ENCODE measurements around the gene LRRFIP1.

The LRRFIP1 gene

DNA sequence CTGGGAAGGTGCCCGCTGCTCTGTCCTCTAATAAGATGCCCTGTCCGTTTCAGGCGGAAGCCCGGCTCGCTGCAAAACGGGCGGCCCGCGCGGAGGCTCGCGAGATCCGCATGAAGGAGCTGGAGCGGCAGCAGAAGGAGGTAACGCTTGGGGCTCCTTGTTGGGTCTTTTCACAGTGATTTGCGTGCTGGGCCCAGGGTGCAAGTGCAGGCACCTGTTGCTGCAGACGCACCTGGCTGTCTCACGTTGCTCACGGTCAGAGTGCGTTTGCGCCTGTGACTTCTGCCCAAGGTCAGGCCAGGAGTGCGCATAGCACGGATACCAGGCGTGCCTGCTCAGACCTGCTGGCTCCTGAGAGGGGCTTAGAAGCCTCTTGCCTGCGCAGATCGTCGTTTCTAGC is 81.1 kb downstream of the LRRFIP1 start:
- DNase-seq: no peak

DNA sequence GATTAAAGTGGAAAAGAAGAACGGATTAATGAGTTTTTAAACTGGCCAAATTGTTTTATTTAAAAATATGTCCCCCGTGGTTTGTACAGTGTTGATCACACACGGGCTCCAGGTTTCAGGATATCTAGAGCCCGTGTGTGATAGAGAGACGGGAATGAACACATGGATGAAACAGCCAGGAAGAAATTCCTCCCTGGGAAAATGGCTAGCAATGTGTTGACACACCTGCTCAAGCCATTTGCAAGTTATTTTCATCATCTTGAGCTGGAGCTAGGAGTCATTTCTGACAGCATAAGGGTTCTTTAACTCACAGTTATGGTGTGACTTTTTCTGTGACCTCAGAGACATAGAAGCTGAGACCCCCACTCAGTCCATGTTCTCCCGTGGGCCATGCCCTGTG is 81.6 kb downstream of the LRRFIP1 start:
- DNase-seq: no peak

DNA sequence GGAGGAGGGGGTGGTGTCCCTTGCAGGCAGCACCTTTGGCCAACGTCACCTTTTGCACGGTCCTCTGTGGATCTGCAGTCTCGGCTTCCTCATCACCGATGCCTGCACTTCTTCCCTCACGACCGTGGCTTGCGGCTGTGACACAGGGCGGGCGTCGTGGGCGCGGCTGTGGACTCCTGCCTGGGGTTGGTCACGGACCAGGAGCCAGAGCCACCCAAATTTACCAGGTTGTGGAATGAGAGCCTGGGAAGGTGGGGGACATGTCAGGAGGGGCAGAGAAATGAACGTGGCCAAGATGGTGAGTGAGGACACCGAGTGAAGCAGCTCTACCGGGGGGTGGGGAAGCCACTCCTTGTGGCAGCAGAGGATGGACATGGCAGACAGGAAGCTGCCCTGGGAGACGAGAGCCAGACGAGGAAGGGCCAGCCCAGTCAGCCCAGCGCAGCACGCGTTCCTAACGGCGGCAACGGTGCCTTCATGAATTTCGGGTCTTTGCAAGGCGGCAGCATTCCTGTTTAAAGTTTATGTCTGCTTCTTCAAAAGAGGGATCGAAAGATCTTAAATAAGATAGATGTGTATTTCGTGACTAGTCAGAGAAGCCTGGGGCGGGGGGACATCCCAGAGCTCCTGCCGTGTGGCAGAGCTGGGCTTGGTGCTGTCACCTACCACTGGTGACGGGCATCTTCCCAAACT is 84.2 kb downstream of the LRRFIP1 start:
- DNase-seq: no peak

DNA sequence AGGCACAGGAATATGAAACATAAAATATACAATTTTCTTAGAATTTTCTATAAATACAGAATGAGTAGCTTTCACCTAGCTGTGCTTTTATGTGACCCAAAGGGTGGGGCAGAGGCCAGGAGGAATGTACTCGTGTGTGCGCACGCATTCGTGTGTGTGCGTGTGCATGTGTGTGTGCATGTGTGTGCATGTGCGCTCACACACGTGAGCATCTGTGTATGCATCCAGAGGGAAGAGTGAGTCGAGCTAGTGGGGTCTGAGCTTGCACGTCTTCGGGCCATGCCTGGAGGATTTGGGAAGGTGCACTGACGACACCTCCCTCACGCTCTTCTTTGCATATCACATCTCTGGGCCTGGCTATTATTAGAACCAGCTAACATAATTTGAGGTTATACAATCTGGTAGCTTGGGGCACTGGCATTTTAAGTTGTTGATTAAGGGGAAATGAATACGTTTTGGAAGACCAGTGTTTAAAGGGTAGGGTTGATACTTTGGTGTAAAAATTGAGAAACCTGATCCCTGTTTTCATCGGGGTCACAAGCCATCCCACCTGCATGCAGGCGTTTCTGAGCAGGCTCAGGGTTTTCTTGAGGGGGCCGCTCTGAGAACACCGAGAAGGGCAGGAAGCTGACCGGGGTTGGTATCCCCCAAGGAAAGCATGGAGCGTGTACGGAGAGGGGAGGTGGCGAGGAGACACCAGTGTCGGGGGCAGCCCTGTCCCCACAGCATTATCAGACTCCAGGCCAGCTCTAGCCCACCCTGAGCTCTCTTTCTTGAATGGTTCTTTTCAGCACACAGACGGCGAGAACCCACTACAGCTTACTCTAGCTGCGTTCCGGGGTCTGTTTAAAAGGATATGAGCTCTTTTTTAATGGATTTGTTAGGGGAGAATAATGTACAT is 85.3 kb downstream of the LRRFIP1 start:
- no peak for DNase-seq

DNA sequence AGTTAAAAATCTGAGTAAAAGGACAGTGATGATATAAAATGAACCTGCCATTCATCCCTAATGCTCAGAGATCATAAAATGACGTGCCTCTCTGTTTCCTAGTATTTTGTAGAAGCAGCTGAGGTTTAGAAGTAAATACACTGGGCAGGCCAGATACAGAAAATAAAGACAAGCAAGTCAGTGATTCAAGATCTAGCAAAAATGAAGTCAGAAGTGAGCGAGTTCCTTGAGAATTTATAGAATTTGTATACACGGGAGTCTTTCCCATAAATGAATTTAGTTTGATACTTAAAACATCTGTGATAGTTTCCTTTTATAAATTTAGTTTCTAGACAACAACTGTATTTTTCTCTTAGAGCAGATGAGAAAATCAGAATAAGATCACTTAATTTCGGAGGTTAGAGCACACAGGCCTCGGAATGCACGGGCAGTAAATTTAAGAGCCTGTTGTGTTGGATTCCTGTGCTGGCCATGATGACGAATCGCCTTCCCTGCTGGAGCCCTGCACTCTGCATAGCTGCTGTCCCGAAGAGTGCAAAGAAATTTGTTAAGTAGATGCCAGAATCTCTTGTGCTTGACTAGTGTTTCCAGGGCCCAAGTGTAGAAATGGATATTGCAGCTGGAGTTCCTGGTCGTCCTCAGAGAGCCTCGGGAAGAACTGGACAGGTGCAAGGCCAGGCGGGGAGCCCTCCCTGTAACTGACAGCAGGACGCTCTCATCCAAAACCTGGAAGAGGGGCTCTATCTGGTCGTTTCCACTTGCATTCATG is 87.5 kb downstream of the LRRFIP1 start:
- no peak for DNase-seq

DNA sequence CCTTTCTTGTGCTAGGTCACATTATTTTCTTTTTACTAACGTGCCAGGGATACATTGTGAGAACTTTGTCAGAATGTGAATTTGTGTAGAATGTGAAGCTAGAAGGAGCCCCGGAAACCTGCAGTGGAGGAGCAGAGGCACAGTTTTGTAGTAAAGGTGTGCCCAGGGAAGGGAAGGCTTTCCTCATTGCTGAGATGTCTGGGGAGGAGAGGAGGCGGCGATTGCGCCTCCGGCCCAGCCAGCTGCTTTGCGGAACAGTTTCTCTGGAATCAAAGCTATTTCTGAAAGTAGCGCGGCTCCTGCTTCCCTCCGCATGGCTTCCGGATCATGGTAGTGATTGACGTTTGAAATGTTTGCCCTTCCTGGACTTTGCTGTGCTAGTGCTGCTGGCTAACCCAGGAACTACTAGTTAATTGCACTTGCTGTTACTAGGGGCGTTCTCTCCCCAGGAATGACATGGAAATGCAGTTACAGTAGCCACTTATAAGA is 88.1 kb downstream of the LRRFIP1 start:
- DNase-seq: no peak

DNA sequence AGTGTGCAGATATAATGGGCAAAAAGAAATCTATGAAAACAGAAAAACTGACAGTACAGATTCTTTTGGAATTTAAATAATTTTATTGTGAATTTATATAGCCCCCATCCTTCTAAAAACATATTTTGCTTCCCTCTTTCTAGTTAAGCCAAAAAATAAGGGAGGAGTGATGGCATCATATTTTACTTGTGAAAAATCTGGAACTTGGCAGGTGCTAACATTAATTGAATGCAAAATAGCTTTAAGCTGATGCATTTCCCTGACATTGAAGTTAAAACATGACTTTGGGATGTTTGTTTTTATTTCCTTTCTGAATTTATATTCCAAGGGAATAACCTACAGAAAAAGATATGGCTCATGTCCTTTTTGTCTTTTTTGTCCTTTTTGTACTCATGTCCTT is 88.6 kb downstream of the LRRFIP1 start:
- DNase-seq: no peak

DNA sequence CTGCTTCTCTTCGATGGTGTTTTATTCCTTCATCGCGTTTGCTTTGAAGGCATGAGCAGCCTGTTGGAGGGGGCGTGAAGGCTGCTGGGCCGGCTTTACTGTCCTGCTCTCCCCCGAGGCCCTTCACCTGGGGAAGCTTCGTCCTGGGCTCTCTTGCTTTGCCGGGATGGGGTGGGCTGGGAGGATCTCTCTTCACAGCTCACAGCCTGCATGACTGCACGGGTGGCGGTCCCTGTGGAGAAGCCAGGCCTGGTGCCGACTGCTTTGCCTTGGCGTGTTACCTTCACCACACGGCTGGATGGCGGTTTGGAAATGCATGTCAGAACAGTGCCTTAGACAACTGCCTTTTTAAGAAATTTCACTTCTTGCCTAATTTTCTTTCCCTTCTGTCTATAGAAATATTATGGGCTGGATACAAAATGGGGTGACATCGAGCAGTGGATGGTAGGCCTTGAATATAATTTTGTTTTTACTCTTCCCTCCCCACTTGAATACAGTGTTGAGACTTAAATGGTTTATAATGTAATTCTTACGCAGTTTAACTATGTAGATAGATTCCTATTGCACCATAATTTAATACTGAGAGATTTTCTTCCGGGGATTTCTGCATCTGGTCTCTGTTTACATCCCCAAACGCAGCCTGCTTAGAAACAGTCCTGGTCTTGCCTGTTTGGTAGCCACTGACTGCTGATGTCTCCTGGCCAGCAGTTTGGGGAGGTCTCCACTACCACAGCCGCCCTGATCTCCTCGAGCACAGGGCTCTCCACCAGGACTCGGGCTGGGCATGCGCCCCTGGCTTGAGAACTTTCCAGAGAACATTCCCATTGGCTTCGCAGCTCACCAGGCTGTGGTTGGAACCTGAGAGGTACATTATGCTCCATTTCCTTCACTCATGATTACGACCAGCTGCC is 90.2 kb downstream of the LRRFIP1 start:
- no peak for DNase-seq

DNA sequence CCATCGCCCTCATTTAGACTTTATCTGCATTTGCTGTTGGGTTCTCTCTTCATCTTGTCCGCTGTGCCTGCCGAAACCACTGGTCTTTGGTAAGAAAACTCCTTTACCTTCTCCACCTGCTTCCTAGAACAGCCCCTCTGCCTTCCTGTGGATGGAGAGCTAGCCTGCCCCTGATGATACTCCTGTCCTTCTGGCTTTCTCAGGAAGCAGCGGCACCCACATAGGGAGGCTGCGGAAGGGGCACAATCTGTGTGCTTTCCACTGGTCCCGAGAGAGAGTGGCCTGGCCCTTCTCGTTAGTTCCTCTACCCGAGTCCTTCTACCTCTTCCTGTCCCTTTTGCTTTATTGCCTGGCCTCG is 90.9 kb downstream of the LRRFIP1 start:
- no peak for DNase-seq

DNA sequence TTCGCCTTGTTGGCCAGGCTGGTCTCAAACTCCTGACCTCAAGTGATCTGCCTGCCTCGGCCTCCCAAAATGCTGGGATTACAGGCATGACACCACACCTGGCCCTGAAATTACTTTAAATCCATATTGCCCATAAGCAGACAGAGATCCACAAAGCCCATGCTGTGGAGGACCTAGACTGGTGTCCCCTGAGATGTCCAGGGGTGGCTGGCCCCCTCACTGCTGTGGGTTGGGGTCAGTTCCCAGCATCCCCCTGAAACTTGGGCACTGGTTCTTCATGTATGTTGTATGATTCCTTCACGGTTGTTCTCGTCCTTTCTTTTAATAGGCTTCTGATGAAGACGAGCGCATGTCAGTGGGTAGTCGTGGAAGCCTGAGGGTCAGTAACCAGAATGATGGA is 93.1 kb downstream of the LRRFIP1 start:
- DNase-seq: no peak

DNA sequence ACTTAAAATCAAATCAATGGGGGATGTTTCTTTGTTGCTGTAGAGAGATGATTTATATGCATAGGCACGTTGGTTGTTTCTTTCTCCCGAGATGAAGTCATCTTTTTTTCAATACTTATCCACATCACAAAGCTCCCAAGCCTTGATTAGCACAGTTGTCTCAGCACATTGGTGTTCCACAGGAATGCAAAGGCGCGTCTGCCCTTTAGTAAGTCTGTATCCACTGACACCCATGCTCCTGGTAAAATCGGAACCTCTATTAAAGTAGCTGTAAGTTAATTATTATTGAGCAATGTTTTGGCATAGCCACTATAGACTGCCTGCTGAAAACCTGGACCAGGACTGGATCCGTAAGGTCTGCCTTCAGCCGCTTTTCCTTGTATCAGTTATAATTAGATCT is 93.6 kb downstream of the LRRFIP1 start:
- no peak for DNase-seq

DNA sequence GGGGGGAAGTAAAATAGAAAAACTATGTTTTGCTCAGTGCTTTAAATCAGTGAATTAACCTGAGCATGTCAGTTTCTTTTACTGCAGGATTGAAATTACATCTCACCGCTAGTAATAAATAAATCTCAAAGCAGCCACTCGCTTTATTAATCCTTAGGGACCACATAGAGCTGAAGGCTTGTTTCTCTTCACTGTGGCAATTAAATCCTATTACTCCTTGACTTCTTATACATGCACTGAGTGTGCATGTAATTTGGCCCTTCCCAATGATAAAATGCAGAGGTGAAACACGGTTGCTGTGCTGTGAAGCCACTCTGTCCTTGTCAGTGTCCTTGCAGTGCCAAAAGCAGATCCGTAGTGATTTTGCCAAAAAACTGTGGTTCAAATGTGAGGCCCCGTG is 94.1 kb downstream of the LRRFIP1 start:
- no peak for DNase-seq

DNA sequence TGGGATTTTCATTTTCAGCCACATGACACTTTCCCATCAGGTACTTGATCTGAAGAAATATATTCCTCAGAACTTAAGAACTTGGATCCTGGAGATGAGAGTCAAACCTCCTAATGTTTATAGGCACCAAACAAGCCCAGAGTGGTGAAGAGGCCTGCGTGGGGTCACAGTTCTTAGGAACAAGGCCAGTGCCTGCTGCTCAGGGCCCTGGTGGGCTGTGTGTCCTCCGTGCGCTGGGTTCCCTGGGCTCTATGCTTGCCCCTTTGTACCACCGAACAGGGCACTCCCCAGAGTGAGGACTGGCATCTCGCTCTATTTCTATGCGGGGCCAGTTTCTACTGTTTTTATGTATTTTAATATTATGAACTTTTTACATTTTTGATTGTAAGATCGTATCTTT is 95.2 kb downstream of the LRRFIP1 start:
- DNase-seq: no peak

DNA sequence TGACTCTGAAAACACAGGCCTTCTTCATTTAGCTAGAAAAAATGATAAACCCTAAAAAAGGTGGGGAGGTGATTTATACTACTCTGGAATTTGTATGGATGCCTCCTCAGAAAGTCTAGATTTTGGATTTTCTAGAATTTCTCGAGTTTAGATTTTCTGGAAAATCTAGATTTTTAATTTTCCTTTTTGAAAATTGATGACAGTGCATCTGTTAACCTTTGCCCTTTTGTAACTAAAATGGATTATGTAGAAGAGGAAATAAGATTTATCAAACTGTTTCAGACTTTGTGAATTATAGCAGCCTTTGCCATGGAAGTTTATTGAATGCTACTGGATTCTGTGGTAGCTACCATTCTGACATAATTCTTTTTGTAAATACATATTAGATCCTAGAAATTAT is 95.6 kb downstream of the LRRFIP1 start:
- DNase-seq: no peak

DNA sequence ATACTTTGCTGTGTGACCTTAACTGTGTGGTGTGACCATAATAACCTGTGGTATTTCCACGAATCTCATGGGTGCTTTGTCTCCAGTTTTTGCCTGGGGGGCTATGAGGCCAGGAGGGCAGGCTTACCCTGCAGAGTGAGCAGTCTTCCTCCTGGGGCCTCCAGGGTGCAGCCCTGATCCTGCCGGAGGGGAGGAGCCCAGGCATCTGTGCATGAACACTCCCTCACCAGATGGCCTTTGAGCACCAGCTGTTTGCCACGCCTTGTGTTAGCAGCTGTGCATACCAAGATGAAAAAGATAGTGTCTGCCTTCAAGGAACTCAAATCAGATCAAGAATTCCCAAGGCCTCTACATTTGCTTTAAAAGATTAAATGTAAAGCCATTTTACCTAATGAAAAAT is 96.2 kb downstream of the LRRFIP1 start:
- no peak for DNase-seq

DNA sequence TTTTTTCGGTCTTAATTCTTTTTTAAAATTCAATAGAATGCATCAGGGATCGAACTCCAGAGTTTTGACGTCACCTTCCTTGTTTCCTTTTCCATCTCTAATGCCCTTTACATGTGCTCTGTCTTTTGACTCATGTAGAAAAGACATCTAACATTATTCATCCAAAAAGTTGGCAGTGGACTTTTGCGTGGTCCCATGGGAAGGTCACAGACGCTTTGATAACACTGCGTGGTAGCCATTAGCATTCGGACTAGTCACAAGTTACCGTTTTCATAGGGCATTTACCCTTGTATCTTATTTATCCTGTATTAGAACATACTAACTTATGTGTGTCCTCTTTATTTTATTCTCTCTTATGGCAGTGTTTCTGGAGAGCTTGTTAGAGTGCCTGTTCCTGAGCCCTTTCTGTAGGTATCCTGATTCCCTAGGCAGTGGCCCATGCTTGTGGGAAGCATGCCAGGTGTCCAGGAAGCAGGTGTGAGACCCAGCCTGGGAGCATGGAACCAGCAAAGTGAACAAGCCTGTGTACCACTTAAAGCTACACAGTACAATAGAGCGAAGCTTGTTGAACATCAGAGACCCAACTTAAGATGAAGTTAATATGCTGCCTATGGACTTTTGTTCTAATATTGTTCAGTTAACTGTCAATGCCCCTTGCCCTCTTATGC is 97.6 kb downstream of the LRRFIP1 start:
- DNase-seq: no peak

DNA sequence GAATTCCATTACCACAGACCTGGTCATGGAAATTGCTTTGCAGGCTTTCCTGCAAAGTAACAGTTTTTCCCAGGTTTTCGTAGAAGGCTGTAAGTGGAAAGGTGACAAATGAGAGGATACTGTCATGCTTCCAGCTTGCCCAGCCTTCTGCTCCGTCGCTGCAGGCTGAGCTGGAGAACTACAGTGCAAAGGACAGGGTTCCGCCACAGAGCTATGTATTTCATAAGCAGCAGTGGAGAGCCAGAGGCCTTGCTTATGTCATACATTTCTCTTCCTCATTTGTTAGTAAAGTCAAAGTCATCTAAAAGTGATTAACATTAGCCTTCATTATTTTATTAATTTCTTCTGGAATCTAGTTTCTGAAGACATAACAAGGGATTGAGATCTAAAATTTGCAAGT is 98.3 kb downstream of the LRRFIP1 start:
- DNase-seq: no peak

DNA sequence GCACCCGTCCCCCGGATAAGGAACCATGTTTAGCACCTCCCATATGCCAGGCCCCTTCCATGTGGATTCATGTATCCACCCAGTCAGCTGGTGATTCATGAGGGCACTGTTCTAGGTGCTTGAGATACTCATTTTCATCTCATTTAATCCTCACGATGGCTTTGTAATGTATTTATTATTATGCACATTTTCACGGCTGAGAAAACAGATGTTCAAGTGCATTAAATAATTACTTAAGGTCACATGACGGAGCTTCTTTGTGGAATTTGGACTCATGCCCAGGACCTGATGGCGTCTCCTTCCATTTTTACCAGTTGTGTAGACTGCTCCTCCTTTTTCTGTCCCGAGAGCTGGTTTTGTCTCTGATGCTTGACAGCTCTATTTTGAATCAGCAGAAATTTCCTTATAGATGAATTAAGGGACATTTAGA is 99.0 kb downstream of the LRRFIP1 start:
- DNase-seq: no peak

DNA sequence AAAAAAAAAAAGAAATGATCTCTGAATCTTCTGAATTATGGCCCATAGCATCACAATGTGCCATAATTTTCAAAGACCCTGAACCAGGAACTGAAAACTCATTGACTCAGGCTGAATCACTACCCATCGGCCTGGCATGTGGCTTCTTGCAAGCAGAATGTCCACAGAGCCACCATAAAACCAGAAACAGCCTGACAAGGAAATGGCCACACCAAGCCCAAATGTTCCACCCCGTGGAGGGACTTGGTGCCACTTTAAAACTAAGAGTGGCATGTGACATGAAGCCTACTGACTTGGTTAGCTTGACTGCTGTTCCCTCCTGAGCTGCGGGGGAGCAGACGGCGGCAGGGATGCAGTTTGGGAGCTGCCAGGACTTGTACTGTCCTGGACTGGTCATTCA is 100.0 kb downstream of the LRRFIP1 start:
- no peak for DNase-seq

DNA sequence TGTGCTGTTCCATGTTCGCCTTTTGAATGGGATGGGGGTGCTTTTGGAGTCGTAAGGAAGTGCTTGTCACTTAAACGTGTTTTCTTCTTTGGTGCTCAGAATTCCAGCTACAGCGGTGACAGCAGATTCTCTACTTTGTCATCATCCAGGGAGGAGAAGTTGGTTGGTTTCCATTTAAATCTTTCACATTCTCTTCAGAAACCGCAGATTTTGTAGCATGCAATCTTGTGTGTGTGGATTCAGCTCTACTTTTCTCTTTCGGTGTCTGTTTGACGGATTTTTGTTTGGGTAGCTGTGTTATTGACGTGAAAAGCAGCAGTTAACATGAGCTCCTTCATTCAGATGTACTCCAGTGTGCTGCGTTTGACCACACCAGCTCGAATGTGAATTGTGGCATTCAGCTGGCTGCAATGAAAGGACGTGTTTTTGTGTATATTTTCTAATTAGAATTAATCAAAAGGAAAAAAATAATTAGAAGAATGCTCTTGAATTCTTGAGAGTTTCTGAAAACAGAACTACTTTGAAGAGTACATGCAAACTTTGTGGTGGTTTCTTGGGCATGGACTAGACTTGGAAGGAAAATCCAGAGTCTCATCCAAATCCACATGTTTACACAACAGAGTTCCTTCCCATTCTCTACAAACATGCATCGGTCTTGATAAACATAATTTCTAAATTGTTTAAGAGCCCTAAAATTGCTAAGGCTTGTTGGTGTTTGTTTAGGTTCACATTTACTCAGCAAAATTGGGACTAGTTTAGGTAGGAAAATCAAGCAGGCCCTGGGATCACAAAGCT is 102.5 kb downstream of the LRRFIP1 start:
- DNase-seq: no peak

DNA sequence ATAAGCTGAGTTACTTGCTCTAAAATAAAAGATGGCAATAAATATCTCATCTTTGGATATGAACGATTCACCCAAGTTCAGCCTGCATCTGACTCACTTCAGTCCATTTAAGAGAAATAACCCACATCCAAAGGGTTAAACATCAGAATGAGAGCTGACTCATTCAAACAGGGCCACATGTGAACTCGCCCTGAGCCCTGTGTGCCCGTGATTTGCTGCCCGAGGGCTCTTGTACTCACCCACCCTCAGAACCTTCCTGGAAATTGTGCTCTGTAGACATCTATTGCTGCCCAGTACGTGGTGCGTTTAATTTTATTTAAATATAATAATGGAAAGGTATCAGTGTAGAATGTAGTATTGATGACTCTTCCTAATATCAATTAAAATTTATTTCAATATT is 104.3 kb downstream of the LRRFIP1 start:
- DNase-seq: no peak

Measured in activated CD4-positive, CD25-positive, alpha-beta regulatory T cell (primary cell).